ENCODE results near the gene SNN.

- TF ChIP-seq POLR2AphosphoS5 (IDR thresholded peaks at IDR 0.05; ENCODE audit: low read depth, low read length) (no peak), SIN3A (IDR thresholded peaks at IDR 0.05; ENCODE audit: borderline replicate concordance, insufficient read depth, low read length) (no peak), TAF1 (IDR thresholded peaks at IDR 0.05; ENCODE audit: borderline replicate concordance, insufficient read depth, low read length) (no peak), FOXP2 (optimal IDR thresholded peaks at IDR 0.05; ENCODE audit: borderline replicate concordance, extremely low read depth, extremely low read length, insufficient read depth) (no peak)
- TF ChIP-seq, protein P1, sequence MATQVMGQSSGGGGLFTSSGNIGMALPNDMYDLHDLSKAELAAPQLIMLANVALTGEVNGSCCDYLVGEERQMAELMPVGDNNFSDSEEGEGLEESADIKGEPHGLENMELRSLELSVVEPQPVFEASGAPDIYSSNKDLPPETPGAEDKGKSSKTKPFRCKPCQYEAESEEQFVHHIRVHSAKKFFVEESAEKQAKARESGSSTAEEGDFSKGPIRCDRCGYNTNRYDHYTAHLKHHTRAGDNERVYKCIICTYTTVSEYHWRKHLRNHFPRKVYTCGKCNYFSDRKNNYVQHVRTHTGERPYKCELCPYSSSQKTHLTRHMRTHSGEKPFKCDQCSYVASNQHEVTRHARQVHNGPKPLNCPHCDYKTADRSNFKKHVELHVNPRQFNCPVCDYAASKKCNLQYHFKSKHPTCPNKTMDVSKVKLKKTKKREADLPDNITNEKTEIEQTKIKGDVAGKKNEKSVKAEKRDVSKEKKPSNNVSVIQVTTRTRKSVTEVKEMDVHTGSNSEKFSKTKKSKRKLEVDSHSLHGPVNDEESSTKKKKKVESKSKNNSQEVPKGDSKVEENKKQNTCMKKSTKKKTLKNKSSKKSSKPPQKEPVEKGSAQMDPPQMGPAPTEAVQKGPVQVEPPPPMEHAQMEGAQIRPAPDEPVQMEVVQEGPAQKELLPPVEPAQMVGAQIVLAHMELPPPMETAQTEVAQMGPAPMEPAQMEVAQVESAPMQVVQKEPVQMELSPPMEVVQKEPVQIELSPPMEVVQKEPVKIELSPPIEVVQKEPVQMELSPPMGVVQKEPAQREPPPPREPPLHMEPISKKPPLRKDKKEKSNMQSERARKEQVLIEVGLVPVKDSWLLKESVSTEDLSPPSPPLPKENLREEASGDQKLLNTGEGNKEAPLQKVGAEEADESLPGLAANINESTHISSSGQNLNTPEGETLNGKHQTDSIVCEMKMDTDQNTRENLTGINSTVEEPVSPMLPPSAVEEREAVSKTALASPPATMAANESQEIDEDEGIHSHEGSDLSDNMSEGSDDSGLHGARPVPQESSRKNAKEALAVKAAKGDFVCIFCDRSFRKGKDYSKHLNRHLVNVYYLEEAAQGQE (IDR thresholded peaks at IDR 0.05; ENCODE audit: insufficient read depth in 1 of 2, low read depth in 2 of 2, low read length in 2 of 2): no peak
These were observed 30.9 kb upstream of the SNN start for GRCh38 chr16:11637320-11637719.

All from PFSK-1 (cell line).